ENCODE results near the gene AP5S1.

DNA sequence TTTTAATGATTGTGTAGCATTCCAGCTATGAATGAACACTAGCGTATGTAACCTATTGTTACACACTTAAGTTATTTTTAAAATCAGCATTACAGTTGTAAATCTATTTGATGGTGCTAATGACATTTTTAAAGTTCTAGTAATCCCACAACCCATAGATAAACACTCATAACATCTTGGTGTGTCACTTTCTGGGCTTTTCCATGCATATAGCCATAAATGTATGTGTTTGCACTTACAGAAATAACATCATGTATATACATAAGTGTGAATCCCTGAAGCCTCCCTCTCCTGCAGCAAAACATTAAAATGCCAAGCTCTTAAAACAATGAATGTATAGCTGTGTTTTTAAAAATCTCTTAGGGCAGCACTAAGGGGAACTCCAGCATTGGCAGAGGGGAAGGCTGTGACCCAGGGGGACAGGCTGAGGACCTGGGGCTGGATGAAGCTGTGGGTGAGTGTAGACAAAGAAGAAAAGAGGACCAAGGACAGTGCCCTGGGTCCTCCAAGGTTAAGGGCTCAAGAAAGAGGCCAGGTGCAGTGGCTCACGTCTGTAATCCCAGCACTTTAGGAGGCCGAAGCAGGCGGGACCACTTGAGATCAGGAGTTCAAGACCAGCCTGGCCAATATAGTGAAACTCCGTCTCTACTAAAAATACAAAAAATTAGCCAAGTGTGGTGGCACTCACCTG is 32.9 kb upstream of the AP5S1 start:
- TF ChIP-seq CTCF (IDR thresholded peaks at IDR 0.05 in 2 of 3, conservative IDR thresholded peaks at IDR 0.05 in 1 of 3; ENCODE audit: insufficient read depth in 2 of 3, low read depth in 1 of 3, low read length in 3 of 3): no peak
- no peak for TF ChIP-seq CBFB (CRISPR knock-in tag; IDR thresholded peaks at IDR 0.05)
- no peak for TF ChIP-seq HNRNPUL1 (IDR thresholded peaks at IDR 0.05; ENCODE audit: low read length)
- no peak for TF ChIP-seq TAF1 (IDR thresholded peaks at IDR 0.05; ENCODE audit: control insufficient read depth, extremely low read depth, insufficient read depth, low read length, severe bottlenecking)
- no peak for TF ChIP-seq EP300 (IDR thresholded peaks at IDR 0.05; ENCODE audit: low read length)
- TF ChIP-seq POLR2AphosphoS5 (IDR thresholded peaks at IDR 0.05; ENCODE audit: control insufficient read depth, insufficient read depth, low read depth, low read length): no peak
- TF ChIP-seq ZNF76 (CRISPR knock-in tag; IDR thresholded peaks at IDR 0.05; ENCODE audit: borderline replicate concordance): no peak
- TF ChIP-seq ESRRA (IDR thresholded peaks at IDR 0.05; ENCODE audit: borderline replicate concordance, low read depth): no peak
- TF ChIP-seq HOMEZ (CRISPR knock-in tag; IDR thresholded peaks at IDR 0.05): no peak
- TF ChIP-seq MAFF (IDR thresholded peaks at IDR 0.05; ENCODE audit: low read length): no peak
- no peak for TF ChIP-seq ADNP (tag; IDR thresholded peaks at IDR 0.05)
- TF ChIP-seq YY1 (IDR thresholded peaks at IDR 0.05; ENCODE audit: borderline replicate concordance in 1 of 3, control insufficient read depth in 1 of 3, extremely low read depth in 1 of 3, insufficient read depth in 3 of 3, insufficient read length in 1 of 3, insufficient replicate concordance in 2 of 3, low read depth in 1 of 3, low read length in 2 of 3): no peak

Measured in K562 (cell line).